AG09309 (cell line): ENCODE results near the gene C2CD3.

Source experiments
- DNase-seq: peaks from one replicate; pipeline ENCODE4 v3.0.0-alpha.2; 2010; ENCODE audit warnings: low read depth
- H3K4me3 ChIP-seq: 2 replicates; pipeline ENCODE4 v1.5.1; 2011; ENCODE audit warnings: mild to moderate bottlenecking, low read depth, low read length, moderate library complexity; ENCODE audit not compliant: control insufficient read depth
- CTCF ChIP-seq: IDR thresholded peaks from 2 replicates; pipeline ENCODE4 v1.5.1; 2011; ENCODE audit warnings: mild to moderate bottlenecking, low read depth, low read length, inconsistent platforms; ENCODE audit not compliant: insufficient read depth, control insufficient read depth; ENCODE audit errors: missing control alignments

The C2CD3 gene

GRCh38 chr11:74006743-74007304 is 164.0 kb downstream of the C2CD3 start:
- TF ChIP-seq CTCF, result no peak
- H3K4me3 ChIP-seq, result no peak overlapping the region
- DNase-seq, result no peak

- no peak for TF ChIP-seq CTCF
Observed at GRCh38 chr11:74005721-74006517, 164.9 kb downstream of the C2CD3 start.

GRCh38 chr11:74004759-74005615 is 165.8 kb downstream of the C2CD3 start:
- no peak for TF ChIP-seq CTCF
- H3K4me3 ChIP-seq, result no peak overlapping the region
- DNase-seq, result no peak

More at GRCh38 chr11:74005721-74006517, 164.9 kb downstream of the C2CD3 start:
- no peak overlapping the region for H3K4me3 ChIP-seq
- no peak for DNase-seq

- no peak for TF ChIP-seq CTCF
- no peak overlapping the region for H3K4me3 ChIP-seq
- no peak for DNase-seq
Observed at GRCh38 chr11:74004046-74004695, 166.6 kb downstream of the C2CD3 start.

GRCh38 chr11:74002832-74003231 is 168.0 kb downstream of the C2CD3 start:
- DNase-seq, result no peak
- H3K4me3 ChIP-seq, result no peak overlapping the region
- TF ChIP-seq CTCF, result no peak

- H3K4me3 ChIP-seq, result no peak overlapping the region
- DNase-seq, result no peak
- no peak for TF ChIP-seq CTCF
Observed at GRCh38 chr11:74001822-74002286, 168.9 kb downstream of the C2CD3 start.
